ENCODE results near the gene CASKIN1. TPM values are rescaled to one million over a fixed set of nuclear protein-coding genes. Genes with fewer than 3 reads are reported as not detected.

The CASKIN1 gene
- total and polyA plus RNA-seq, 2 of the 8 experiments (the other 6 are each of a cell fraction or from before 2014, with no cell fraction given): 1.2 to 6.4 TPM

- TF ChIP-seq E2F6 (IDR thresholded peaks at IDR 0.05) (no peak), KDM1A (IDR thresholded peaks at IDR 0.05; ENCODE audit: borderline replicate concordance, low read length) (peak; percentile 98), RAD21 (IDR thresholded peaks at IDR 0.05 in 1 of 2, conservative IDR thresholded peaks at IDR 0.05 in 1 of 2; ENCODE audit: low read depth in 2 of 2, low read length in 2 of 2) (peak; percentile 88), NRF1 (IDR thresholded peaks at IDR 0.05; ENCODE audit: low read depth, low read length) (no peak), TEAD4 (IDR thresholded peaks at IDR 0.05; ENCODE audit: low read depth, low read length) (no peak), KDM4A (IDR thresholded peaks at IDR 0.05; ENCODE audit: low read depth, low read length, severe bottlenecking) (peak; percentile 8), BCL11A (IDR thresholded peaks at IDR 0.05; ENCODE audit: low read depth in 2 of 2, low read length in 2 of 2) (no peak), TCF12 (IDR thresholded peaks at IDR 0.05; ENCODE audit: low read depth, low read length) (0 out of 2 replicates have a peak, but pooled peaks have one; percentile 75), POLR2AphosphoS5 (IDR thresholded peaks at IDR 0.05; ENCODE audit: low read depth, low read length) (no peak), TAF7 (optimal IDR thresholded peaks at IDR 0.05; ENCODE audit: borderline replicate concordance, low read depth, low read length) (no peak), RBBP5 (IDR thresholded peaks at IDR 0.05; ENCODE audit: borderline replicate concordance, low read depth, low read length) (no peak), HDAC2 (IDR thresholded peaks at IDR 0.05; ENCODE audit: borderline replicate concordance in 1 of 2, low read depth in 2 of 2, low read length in 2 of 2) (peak in 1 of 2 experiments; percentile 91; a peak in 2 of 4 replicates), CTBP2 (IDR thresholded peaks at IDR 0.05; ENCODE audit: borderline replicate concordance, insufficient read depth, insufficient read length, low read length) (no peak)
Observed at GRCh38 chr16:2194852-2195321, 1.5 kb downstream of the CASKIN1 start (continued).

Measured in H1 (cell line).